Left cardiac atrium (tissue), 4 donors: ENCODE results near the gene CCN5. TPM values are rescaled to one million over a fixed set of nuclear protein-coding genes. Genes with fewer than 3 reads are reported as not detected.
"Not testable (repeated sequence)": the region's sequence is repeated elsewhere in the genome, so short reads cannot be mapped to it uniquely, and the experiment has no call there.

ENCODE experiments used
- ATAC-seq, 2 donors: fragments of 200-7000 bp; cut with Tn5 transposase; one replicate each; pipeline ENCODE4 v1.9.1; 2020; ENCODE audit warnings: mild to moderate bottlenecking in 2 of 2, moderate library complexity in 2 of 2
- DNase-seq: peaks from one replicate; pipeline ENCODE4 v3.0.0-alpha.2; 2020
- intact Hi-C, 2 donors: fragments of 100-400 bp; cut with DNase I; formaldehyde crosslinking; loops; one replicate each; pipeline versions ENCODE4 v1.14.1 to v1.15.1; 2022 to 2023
- total RNA-seq, 2 donors: library from RNA; stranded (reverse); fragmentation: NEBNext Ultra II Directional; extraction: Animal tissue kit (Norgen Biotek cat#: 25700); gene quantifications; one replicate each; pipeline ENCODE4 v1.2.1, GENCODE V29; 2021
- donor health status: DM: no; HTN: yes; CAD: no.
- donor health status: DM: no; HTN: yes; CAD: no; lungs with severe emphysema.
- donor health status: DM: yes; HTN: yes; CAD: no.
- donor health status: Dilated cardiomyopathy.

The CCN5 gene
- total RNA-seq, 2 donors from 2014 or later, result 25.1 to 63.6 TPM

DNA sequence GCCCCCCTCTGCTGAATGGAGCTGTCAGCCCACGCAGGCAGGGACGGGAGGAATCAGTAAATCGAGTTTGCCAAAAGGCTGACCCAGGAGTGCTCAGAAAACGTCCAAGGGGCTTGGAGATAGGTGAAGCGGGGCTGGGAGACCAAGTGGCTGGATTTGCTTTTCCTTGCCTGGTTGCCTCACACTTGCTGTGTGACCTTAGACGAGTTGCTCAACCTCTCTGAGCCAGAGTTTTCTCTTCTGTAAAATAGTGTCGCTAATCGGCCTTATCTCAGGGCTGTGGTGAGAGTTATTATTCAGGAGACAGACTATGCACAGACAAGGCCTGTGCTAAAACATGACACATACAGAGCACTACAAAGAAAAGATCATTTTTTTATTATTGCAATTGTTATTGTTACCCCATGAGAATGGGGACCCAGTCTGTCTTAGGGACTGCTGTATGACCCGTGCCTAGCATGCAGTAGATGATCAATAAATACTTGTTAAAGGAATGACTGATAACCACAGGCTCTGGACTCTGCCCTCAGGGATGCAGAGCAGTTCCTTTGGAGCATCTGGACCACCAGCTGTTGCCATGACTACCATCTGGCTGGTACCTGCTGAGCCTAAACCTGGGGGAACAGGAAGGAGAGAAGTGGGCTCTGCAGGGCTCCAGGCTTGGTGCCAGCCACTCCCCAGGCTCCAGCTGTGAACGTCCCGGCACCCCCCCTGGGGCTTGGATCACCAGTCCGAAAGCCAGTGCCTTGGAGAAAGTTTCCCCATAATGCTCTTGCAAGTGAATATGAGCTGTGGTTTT, 31.4 kb downstream of the CCN5 start:
- DNase-seq (no peak), ATAC-seq (no peak)
- intact Hi-C loops, result loop anchor here (2.0 kb wide), 1 partner anchor 120 kb away; no protein-coding TSS in a partner anchor

DNA sequence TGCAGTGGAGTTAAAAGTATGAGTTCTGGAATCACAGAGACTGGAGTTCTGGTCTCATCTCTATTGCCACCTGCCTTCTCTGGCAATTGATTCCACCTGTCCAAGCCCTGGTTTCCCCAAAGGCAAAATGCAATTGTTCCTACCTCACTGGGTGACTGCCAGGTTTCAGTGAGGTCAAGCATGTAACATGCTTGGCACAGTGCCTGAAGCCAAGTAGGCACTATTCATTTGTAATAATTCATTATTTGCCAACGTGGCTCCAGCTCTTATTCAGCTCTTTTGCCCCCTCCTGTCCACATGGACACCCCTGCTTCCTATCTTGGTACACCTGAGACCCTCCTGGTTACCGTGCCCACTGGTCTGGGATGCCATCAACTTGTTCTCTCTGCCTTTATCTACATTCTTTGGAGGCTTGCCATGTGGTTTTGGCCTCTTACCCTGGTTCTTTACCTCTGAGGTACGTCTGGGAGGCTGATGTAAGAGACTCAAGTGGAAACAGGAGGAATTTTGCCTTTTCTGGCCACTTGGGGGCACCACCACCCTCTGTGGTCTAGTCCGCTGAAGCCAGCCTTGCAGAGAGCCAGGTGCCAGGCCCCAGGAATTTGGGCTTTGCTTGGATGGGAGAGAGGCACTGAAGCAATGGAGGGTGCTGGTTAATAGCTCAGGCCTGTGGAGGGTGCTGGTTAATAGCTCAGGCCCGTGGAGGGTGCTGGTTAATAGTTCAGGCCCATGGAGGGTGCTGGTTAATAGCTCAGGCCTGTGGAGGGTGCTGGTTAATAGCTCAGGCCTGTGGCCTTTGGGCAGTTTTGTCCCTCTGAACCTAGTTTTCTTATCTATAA, 32.2 kb downstream of the CCN5 start:
- DNase-seq (peak; percentile 82), ATAC-seq (peak; percentile 60 to 69)
- intact Hi-C loops, result loop anchor here (2.0 kb wide), 1 partner anchor 119 kb away; no protein-coding TSS in a partner anchor

DNA sequence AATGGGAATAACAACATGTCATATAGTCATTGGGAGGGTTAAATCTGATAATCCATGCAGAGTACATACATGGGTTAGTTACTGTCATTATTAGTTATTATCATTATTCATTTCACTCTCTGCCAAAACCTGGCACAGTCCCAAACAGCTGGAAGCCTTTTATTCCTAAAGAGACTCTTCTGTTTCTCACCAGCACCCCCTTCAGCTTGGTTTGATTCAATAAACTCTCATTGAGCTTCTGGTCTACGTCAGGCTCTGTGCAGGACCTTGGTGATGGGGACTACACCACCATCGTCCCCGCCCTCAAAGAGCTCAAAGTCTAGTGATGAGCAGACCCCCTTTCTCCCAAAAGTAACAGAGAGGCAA, 32.8 kb downstream of the CCN5 start:
- DNase-seq (no peak), ATAC-seq (no peak)
- intact Hi-C loops, result no loop called here

DNA sequence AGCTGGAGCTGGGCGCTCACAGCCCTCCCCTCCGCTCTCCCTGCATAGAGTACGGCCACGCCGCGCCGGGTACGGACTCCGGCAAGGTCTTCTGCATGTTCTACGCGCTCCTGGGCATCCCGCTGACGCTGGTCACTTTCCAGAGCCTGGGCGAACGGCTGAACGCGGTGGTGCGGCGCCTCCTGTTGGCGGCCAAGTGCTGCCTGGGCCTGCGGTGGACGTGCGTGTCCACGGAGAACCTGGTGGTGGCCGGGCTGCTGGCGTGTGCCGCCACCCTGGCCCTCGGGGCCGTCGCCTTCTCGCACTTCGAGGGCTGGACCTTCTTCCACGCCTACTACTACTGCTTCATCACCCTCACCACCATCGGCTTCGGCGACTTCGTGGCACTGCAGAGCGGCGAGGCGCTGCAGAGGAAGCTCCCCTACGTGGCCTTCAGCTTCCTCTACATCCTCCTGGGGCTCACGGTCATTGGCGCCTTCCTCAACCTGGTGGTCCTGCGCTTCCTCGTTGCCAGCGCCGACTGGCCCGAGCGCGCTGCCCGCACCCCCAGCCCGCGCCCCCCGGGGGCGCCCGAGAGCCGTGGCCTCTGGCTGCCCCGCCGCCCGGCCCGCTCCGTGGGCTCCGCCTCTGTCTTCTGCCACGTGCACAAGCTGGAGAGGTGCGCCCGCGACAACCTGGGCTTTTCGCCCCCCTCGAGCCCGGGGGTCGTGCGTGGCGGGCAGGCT, 35.1 kb downstream of the CCN5 start:
- DNase-seq (no peak), ATAC-seq (no peak)
- intact Hi-C loops, result no loop called here

DNA sequence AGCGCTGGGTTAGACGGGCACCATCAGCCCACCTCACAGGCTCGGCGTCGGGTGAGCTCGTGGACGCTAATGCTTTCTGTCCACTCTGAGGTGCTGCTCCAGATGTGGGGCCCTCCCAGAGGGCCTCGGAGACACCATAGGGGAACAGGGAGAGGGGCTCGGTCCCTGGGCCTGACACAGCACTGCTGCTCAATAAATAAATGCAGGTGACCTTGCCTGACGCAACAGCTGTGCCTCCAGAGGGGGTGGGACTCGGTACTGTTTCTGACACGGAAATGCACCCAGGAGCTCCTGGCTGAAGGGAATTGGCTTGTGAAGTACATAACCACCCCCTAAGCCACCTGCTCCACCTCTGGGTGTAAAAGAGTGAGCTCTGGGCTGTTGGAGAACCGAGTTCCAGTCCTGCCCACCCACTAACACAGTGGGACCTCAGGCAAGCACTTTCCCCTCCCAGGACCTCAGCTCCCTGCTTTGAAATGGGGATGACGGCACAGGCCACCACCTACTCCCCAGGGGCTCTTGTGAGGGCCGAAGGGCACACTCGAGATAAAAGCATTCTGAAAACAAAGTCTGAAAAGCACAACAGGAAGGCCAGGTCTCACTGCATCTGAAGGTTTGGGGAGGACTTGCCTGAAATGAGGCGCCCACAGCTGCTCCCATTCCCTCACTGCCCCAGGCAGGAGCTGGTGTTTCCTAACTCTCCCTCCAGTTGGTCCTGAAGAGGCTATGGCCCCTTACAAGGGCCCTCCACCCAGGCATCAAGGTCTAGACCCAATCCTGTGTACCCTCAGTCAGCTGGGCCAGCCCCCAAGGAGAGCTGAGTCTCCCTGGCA, 37.1 kb downstream of the CCN5 start:
- DNase-seq (no peak), ATAC-seq (no peak)
- intact Hi-C loops, result no loop called here

DNA sequence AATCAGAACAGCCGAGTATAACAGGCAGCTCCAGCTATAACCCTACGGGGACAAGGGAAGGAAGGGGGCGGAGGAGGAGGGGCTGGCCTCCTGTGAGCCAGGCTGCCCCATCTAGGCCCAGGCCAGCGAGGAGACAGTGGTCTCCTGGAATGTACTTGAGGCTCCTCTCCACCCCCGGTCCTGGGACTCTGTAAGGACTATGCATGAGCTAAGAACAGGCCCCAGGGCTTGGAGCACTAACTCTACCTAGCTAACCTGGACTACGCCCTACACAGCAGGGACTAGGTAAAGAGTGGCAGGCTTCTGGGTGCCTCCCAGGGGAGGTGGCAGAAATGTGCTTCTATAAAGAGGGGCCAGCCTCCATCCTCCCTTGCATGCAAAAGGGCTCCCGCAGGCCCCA, 39.4 kb downstream of the CCN5 start:
- ATAC-seq (no peak), DNase-seq (no peak)
- intact Hi-C loops, result no loop called here

DNA sequence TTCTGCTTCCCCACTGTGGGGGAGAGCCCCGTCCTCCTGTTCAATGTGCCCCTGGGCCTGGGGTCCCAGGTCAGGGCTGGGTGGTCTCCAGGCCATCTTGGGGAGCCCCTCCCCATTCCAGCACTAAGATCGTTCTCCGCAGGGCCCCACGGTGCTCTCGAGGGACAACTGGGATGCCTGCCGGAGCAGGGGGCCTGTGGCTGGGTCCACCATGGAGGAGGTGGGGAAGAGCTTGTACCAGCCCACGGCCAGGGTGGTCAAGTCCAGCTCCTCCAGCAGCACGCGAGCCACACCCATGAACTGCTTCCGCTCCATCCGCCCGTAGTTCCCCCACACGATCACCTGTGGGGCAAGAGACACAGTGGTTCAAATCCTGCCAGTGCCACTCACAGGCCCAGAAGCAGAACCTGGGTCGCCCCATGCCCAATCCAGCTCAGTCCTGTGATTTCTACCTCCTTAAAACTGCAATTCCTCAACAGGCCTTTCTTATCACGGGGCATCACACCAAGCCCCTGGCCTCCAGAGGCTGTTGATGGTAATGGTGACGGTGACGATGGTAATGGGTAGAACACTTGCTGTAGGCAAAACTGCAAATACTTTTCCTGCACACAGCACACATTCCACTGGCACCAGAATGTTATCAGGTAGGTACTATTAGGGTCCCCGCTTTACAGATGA, 41.0 kb downstream of the CCN5 start:
- no peak for DNase-seq
- intact Hi-C loops, result no loop called here
- ATAC-seq, result no peak

DNA sequence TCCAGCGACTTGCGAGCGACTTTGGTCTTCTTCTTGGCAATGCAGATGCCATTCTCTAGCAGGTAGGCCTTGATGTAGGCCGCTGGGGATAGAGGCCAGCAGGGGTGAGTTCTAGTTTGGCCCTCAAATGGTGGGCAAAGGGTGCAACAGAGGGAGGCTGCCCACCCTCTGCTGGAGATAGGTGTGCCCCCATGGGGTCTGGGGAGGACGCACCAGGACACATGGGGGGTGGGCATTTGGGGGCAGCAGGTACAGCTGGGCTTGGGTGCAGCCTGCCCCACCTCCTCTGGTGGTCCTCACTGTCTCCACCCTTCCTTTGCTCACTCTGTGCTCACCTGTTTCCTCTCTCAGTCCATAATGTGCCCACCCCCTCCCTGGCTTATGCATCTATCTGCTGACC, 41.8 kb downstream of the CCN5 start:
- intact Hi-C loops, result no loop called here
- DNase-seq (no peak), ATAC-seq (no peak)

DNA sequence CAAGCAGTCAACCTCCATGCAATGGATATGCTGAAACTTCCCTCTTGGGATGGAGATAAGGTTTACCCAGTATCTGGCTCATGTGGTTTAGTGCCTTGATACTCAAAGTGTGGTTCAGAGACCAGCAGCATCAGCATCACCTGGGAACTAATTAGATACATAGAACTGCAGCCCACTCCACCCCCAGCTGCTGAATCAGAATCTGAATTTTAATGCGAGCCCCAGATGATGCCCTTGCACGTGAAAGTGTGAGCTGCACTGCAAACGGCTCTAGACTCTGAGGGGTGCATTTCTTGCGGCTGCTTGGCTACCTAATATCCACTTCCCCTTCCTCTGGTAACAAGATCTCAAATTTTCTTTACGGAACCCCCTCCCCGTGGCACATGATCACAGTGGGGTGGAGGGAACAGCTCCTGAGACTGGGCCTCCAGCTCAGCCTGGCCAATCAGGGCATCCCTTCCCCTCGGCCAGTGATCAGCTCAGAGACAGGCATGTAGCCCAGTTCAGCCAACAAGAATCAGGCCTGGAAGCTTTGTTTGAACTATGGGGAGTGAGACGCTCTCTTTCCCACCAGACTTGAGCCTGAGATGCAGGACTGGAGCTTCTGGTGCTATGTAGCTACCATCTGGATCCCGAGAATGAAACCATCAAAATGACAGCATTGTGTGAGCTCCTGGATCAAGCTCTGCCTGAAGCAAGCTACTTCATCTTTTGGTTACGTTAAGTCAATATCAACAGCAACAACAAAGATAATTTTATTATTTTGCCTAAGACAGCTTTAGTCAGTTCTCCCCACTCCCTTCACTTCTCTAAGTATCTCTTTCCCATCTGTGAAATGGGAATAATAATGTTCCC, 43.3 kb downstream of the CCN5 start:
- no peak for ATAC-seq
- DNase-seq, result no peak
- intact Hi-C loops, result no loop called here

DNA sequence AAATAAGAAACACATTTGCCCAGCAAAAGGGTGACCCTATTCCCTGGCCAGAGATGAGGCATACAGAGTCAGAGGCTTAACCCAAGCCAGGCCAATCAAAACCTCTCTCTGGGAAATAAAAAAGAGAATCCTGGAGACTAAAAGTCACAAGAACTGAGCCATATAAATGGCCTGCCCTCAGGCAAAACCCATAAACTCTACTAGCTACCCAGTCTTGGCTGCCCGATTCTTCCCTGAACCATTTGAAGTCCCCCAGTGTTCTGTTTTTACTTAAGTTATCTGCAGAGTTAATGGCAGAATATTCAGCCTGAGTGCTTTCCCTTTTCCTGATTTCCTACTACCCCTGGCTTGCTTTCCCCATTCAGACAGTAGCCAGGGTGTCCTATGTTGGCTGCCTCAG, 44.4 kb downstream of the CCN5 start:
- ATAC-seq, result no peak
- no peak for DNase-seq
- intact Hi-C loops, result no loop called here

DNA sequence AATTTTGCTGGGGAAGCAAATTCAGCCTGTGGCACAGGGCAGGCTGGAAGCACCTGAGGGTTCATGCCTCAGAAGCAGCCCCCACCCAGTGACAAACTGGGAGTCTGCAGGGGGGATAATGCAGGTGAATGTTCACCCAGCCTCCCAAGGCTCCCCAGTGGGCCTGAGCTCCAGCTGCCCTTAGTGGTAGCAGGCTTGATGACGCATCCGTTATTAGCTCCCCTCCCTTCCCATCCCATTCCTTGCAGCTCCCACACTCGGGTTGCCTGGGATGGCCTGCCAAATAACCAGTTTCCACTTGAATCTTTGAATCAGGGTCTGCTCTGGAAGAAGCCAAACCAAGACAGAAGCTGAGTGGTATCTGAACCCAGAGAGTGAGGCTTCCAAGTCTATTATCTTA, 46.3 kb downstream of the CCN5 start:
- ATAC-seq, result peak; percentile 41 to 68
- intact Hi-C loops, result no loop called here
- DNase-seq, result no peak

DNA sequence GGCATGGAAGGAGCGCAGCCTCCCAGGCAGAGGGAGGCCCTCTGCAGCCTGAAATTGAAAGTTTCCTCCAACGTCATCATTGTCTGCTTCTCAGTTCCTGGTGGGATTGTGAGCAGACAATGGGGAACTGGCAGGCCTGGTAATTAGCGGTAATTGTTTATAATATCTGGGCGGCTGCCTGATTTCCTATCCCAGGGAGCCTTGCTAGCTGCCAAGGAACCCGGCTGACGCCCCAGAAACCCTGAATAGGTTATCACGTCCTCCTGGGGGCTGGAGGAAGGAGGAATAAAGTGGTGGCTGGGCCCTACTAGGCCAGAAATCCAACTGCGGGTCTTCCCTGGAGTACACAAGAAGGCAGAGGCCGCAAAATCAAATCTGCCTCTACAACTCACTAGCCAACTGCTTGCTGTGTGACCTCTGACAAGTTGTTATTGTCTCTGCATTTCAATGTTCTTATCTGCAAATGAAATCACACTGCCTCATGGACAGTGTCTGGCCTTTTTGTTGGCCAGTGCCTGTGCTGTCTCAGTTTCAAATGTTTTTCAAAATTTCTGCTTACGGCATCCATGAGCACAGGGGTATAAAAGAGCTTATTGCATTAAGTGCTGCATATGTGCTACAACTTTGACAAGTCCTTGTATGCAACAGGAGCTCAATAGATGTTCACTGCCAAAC, 47.4 kb downstream of the CCN5 start:
- intact Hi-C loops, result no loop called here
- ATAC-seq (peak; percentile 15 to 46), DNase-seq (no peak)

DNA sequence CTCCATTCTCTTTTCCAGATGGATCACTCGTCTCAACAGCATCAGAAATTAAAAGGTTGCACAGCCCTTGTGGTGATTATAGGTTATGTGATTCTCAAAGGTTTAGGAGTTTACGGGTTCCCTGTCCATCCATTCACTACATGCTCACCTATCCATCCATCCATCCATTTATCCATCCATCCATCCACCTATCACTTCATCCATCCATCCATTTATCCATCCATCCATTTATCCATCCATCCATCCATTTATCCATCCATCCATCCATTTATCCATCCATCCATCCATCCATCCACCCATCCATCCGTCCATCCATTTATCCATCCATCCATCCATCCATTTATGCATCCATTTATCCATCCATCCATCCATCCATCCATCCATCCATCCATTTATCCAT, 48.6 kb downstream of the CCN5 start:
- intact Hi-C loops, DNase-seq, ATAC-seq: not testable (repeated sequence)

DNA sequence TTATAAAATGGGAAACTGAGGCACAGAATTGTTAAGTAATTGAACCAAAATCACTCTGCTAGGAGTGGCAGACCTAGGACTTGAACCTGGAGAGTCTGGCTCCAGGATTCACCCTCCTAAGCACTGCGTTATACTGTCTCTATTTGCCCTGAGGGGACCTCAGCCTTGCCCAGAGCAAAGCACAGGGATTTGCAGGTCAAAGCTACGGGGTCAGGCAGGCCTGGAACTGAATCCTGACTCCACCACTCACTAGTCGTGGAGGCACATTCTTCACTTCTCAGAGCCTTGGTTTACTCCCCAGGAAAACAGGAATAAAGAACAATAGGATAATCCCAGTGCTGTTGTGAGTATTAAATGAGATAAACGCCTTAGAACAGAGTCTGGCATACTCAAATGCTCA, 49.9 kb downstream of the CCN5 start:
- DNase-seq (no peak), ATAC-seq (no peak)
- intact Hi-C loops, result no loop called here

DNA sequence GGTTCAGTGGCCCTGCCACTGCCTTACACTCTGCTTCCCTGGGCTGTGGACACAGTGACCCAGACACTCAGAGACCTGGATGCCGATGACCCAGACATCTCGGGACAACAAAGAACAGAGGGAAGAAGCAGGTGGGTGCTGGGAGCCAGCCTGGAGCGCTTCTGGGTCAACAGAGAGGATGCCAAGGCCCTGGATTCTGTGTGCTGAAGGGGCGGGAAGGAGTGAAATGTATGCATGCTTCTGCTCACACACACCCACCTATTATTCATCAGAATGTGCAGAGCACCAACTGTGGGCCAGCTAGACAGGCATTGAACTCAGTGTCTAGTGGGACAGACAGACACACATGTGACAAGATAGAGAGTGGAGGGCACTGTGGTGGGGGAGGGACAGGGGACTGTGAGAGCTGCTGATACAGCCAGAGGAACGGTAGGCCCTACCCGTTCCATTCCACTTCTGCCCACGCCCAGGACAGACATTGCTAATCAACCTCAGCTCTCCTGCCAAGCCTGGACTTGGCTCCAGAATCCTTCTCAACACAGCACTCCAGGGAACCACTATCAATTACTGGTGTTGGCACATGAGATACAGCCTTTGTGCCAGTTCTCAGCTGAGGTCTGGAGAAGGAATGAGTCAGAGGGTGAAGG, 50.7 kb downstream of the CCN5 start:
- no peak for DNase-seq
- intact Hi-C loops, result no loop called here
- ATAC-seq, result peak in 1 of 2 donors; percentile 70

DNA sequence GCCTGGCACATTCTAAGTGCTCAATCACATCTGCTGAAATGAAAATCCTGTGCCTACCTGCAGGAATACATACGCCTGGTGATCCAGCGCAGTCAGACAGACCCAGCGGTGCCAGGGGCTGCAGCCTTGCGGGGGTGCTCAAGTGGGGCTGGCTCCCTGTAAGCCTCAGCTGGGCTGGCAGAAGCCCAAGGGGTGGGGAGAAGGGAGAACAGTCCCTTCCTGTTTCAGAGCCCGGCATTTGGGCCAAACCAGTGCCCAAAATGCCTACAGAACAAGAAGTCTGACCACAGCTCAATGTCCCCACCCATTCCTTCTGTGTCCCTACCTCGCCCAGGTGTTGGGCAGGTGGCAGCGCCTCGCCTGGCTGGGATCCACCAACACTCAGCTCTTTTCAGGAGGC, 53.1 kb downstream of the CCN5 start:
- no peak for ATAC-seq
- intact Hi-C loops, result no loop called here
- no peak for DNase-seq
